Measurements from ENCODE around the gene PEF1. TPM values are rescaled to one million over a fixed set of nuclear protein-coding genes. Genes with fewer than 3 reads are reported as not detected.

The PEF1 gene
- total RNA-seq, 3 donors from 2014 or later (not counting 1 experiment from before 2014, with no cell fraction given): 48.9 to 62.8 (median 49.9) TPM

GRCh38 chr1:31677401-31677800, 32.7 kb upstream of the PEF1 start:
- DNase-seq: no peak
- H3K4me1 Mint-ChIP-seq: no peaks in the 10 kb centered on the region
- H3K4me3 Mint-ChIP-seq: no peak overlapping the region
- peaks cover 0 to 6% of the 10 kb centered on the region in 2 donors for H3K27me3 Mint-ChIP-seq (ENCODE audit: low read depth in 2 of 2)
- TF ChIP-seq CTCF (IDR thresholded peaks at IDR 0.05): no peak
- Histone ChIP-seq H3K4me1 (ENCODE audit: control insufficient read depth, insufficient read depth, low read length) (no peaks in the 10 kb centered on the region), H3K27me3 (ENCODE audit: control insufficient read depth, insufficient read depth, low read length) (no peaks in the 10 kb centered on the region), H3K36me3 (ENCODE audit: control insufficient read depth, insufficient read depth, low read length) (no peaks in the 10 kb centered on the region), H3K27ac (ENCODE audit: low read length) (no peak overlapping the region), H3K4me3 (ENCODE audit: low read length) (no peak overlapping the region), H3K9me3 (ENCODE audit: control insufficient read depth, insufficient read depth, low read length) (no peaks in the 10 kb centered on the region)
- H3K27ac Mint-ChIP-seq: no peak overlapping the region
- H3K9me3 Mint-ChIP-seq: no peaks in the 10 kb centered on the region
- no peaks in the 10 kb centered on the region for H3K36me3 Mint-ChIP-seq
- intact Hi-C loops (cut with micrococcal nuclease): no loop called here
- ATAC-seq: no peak
- 81% methylated on average over 3 of the region's 3 CpGs for WGBS (ENCODE audit: insufficient coverage)

DNA sequence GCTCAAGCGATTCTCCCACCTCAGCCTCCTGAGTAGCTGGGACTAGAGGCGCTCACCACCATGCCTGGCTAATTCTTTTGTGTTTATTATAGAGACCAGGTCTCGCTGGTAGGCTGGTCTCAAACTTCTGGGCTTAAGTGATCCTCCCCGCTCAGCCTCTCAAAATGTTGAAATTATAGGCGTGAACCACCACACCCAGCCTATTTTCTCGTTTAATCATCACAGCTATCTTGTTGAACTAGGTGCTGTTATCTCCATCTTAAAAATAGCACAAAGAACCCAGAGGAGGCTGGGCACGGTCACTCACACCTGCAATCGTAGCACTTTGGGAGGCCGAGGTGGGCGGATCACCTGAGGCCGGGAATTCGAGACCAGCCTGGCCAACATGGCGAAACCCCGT, 31.1 kb upstream of the PEF1 start:
- TF ChIP-seq CTCF (IDR thresholded peaks at IDR 0.05): no peak
- H3K36me3 ChIP-seq (ENCODE audit: control insufficient read depth, insufficient read depth, low read length): no peaks in the 10 kb centered on the region
- Mint-ChIP-seq H3K36me3 (no peaks in the 10 kb centered on the region), H3K4me3 (no peak overlapping the region), H3K9me3 (no peaks in the 10 kb centered on the region), H3K4me1 (no peaks in the 10 kb centered on the region), H3K27me3 (ENCODE audit: low read depth in 2 of 2) (peaks cover 8 to 12% of the 10 kb centered on the region in 2 donors), H3K27ac (no peak overlapping the region)
- no peak for DNase-seq
- intact Hi-C loops (cut with micrococcal nuclease): no loop called here
- no peak overlapping the region for H3K4me3 ChIP-seq (ENCODE audit: low read length)
- WGBS (ENCODE audit: insufficient coverage): 87% methylated on average over 14 of the region's 14 CpGs
- H3K9me3 ChIP-seq (ENCODE audit: control insufficient read depth, insufficient read depth, low read length): no peaks in the 10 kb centered on the region
- no peak overlapping the region for H3K27ac ChIP-seq (ENCODE audit: low read length)
- no peaks in the 10 kb centered on the region for H3K4me1 ChIP-seq (ENCODE audit: control insufficient read depth, insufficient read depth, low read length)
- no peaks in the 10 kb centered on the region for H3K27me3 ChIP-seq (ENCODE audit: control insufficient read depth, insufficient read depth, low read length)
- ATAC-seq: no peak

GRCh38 chr1:31675161-31675560, 30.5 kb upstream of the PEF1 start:
- Histone ChIP-seq H3K4me3 (ENCODE audit: low read length) (no peak overlapping the region), H3K9me3 (ENCODE audit: control insufficient read depth, insufficient read depth, low read length) (no peaks in the 10 kb centered on the region), H3K4me1 (ENCODE audit: control insufficient read depth, insufficient read depth, low read length) (peaks cover 4% of the 10 kb centered on the region), H3K27me3 (ENCODE audit: control insufficient read depth, insufficient read depth, low read length) (no peaks in the 10 kb centered on the region), H3K27ac (ENCODE audit: low read length) (no peak overlapping the region), H3K36me3 (ENCODE audit: control insufficient read depth, insufficient read depth, low read length) (no peaks in the 10 kb centered on the region)
- intact Hi-C loops (cut with micrococcal nuclease): no loop called here
- WGBS (ENCODE audit: insufficient coverage): 83% methylated on average over 7 of the region's 7 CpGs
- ATAC-seq (no peak), DNase-seq (no peak)
- H3K4me1 Mint-ChIP-seq: peaks cover 3% of the 10 kb centered on the region in 2 donors
- no peak overlapping the region for H3K4me3 Mint-ChIP-seq
- H3K9me3 Mint-ChIP-seq: no peaks in the 10 kb centered on the region
- no peak for TF ChIP-seq CTCF (IDR thresholded peaks at IDR 0.05)
- peaks cover 10 to 17% of the 10 kb centered on the region in 2 donors for H3K27me3 Mint-ChIP-seq (ENCODE audit: low read depth in 2 of 2)
- H3K27ac Mint-ChIP-seq: no peak overlapping the region
- no peaks in the 10 kb centered on the region for H3K36me3 Mint-ChIP-seq

GRCh38 chr1:31674626-31675025, 29.9 kb upstream of the PEF1 start:
- no peaks in the 10 kb centered on the region for H3K36me3 ChIP-seq (ENCODE audit: control insufficient read depth, insufficient read depth, low read length)
- TF ChIP-seq CTCF (IDR thresholded peaks at IDR 0.05): no peak
- no peak for ATAC-seq
- Mint-ChIP-seq H3K4me3 (no peak overlapping the region), H3K27ac (no peak overlapping the region), H3K27me3 (ENCODE audit: low read depth in 2 of 2) (peaks cover 15 to 23% of the 10 kb centered on the region in 2 donors), H3K4me1 (peaks cover 7 to 9% of the 10 kb centered on the region in 2 donors), H3K9me3 (no peaks in the 10 kb centered on the region), H3K36me3 (no peaks in the 10 kb centered on the region)
- intact Hi-C loops (cut with micrococcal nuclease): no loop called here
- DNase-seq: no peak
- no peak overlapping the region for H3K27ac ChIP-seq (ENCODE audit: low read length)
- no peaks in the 10 kb centered on the region for H3K9me3 ChIP-seq (ENCODE audit: control insufficient read depth, insufficient read depth, low read length)
- 83% methylated on average over 8 of the region's 8 CpGs for WGBS (ENCODE audit: insufficient coverage)
- H3K4me1 ChIP-seq (ENCODE audit: control insufficient read depth, insufficient read depth, low read length): peaks cover 9% of the 10 kb centered on the region
- H3K27me3 ChIP-seq (ENCODE audit: control insufficient read depth, insufficient read depth, low read length): peaks cover 4% of the 10 kb centered on the region
- no peak overlapping the region for H3K4me3 ChIP-seq (ENCODE audit: low read length)
